Panc1 (cell line): ENCODE results near the gene PXN.

Experiments used
- POLR2AphosphoS5 ChIP-seq: IDR thresholded peaks from 2 replicates; pipeline ENCODE4 v1.6.1; 2012; ENCODE audit warnings: mild to moderate bottlenecking, low read depth, low read length, moderate library complexity
- SIN3A ChIP-seq: IDR thresholded peaks from 2 replicates; pipeline ENCODE4 v1.6.1; 2012; ENCODE audit warnings: low read depth, mild to moderate bottlenecking, low read length, moderate library complexity, borderline replicate concordance; ENCODE audit not compliant: insufficient read depth
- TCF7L2 ChIP-seq: IDR thresholded peaks from 2 replicates; pipeline ENCODE4 v1.6.1; 2011; ENCODE audit warnings: mild to moderate bottlenecking, low read depth, low read length, inconsistent platforms
- TF ChIP-seq, protein P1 (sequence below): fragments of 450-650 bp; IDR thresholded peaks from 2 replicates; pipeline ENCODE4 v1.5.1; 2017; ENCODE audit warnings: mild to moderate bottlenecking
- TF ChIP-seq, protein P2 (sequence below), 2 experiments: IDR thresholded peaks; 2 replicates each; pipeline ENCODE4 v1.6.1; 2011 to 2012; ENCODE audit warnings: low read depth in 2 of 2, control low read depth in 1 of 2, low read length in 1 of 2, mild to moderate bottlenecking in 1 of 2, moderate library complexity in 1 of 2; ENCODE audit not compliant: insufficient read depth in 1 of 2

DNA sequence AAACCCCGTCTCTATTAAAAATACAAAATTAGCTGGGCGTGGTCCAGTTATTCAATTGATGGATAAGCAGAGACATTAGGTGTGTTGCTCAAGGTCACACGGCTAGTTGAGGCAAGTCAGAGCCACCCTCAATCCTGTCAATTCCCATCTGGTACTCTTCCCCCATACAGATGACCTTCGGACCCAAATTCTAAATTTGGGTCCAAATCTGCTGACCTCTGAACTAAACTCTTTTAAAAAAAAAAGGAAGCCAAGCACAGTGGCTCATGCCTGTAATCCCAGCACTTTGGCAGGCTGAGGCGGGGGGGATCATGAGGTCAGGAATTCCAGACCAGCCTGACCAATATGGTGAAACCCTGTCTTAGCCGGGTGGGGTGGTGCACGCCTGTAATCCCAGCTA, 94.9 kb downstream of the PXN start:
- TF ChIP-seq, protein P1, sequence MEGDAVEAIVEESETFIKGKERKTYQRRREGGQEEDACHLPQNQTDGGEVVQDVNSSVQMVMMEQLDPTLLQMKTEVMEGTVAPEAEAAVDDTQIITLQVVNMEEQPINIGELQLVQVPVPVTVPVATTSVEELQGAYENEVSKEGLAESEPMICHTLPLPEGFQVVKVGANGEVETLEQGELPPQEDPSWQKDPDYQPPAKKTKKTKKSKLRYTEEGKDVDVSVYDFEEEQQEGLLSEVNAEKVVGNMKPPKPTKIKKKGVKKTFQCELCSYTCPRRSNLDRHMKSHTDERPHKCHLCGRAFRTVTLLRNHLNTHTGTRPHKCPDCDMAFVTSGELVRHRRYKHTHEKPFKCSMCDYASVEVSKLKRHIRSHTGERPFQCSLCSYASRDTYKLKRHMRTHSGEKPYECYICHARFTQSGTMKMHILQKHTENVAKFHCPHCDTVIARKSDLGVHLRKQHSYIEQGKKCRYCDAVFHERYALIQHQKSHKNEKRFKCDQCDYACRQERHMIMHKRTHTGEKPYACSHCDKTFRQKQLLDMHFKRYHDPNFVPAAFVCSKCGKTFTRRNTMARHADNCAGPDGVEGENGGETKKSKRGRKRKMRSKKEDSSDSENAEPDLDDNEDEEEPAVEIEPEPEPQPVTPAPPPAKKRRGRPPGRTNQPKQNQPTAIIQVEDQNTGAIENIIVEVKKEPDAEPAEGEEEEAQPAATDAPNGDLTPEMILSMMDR: no peak
- no peak for TF ChIP-seq SIN3A
- TF ChIP-seq, protein P2, sequence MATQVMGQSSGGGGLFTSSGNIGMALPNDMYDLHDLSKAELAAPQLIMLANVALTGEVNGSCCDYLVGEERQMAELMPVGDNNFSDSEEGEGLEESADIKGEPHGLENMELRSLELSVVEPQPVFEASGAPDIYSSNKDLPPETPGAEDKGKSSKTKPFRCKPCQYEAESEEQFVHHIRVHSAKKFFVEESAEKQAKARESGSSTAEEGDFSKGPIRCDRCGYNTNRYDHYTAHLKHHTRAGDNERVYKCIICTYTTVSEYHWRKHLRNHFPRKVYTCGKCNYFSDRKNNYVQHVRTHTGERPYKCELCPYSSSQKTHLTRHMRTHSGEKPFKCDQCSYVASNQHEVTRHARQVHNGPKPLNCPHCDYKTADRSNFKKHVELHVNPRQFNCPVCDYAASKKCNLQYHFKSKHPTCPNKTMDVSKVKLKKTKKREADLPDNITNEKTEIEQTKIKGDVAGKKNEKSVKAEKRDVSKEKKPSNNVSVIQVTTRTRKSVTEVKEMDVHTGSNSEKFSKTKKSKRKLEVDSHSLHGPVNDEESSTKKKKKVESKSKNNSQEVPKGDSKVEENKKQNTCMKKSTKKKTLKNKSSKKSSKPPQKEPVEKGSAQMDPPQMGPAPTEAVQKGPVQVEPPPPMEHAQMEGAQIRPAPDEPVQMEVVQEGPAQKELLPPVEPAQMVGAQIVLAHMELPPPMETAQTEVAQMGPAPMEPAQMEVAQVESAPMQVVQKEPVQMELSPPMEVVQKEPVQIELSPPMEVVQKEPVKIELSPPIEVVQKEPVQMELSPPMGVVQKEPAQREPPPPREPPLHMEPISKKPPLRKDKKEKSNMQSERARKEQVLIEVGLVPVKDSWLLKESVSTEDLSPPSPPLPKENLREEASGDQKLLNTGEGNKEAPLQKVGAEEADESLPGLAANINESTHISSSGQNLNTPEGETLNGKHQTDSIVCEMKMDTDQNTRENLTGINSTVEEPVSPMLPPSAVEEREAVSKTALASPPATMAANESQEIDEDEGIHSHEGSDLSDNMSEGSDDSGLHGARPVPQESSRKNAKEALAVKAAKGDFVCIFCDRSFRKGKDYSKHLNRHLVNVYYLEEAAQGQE (IDR thresholded peaks at IDR 0.05; ENCODE audit: insufficient read depth in 1 of 2, low read depth in 2 of 2, low read length in 1 of 2): no peak
- no peak for TF ChIP-seq POLR2AphosphoS5
- TF ChIP-seq TCF7L2: no peak
